Right lobe of liver (tissue), 4 donors: ENCODE measurements around the gene PHF14.

ENCODE experiments used
- CTCF ChIP-seq, 4 donors: fragments of 200-600 bp in 3 of 4; fragments of 450-650 bp in 1 of 4; IDR thresholded peaks; one replicate each; pipeline versions ENCODE4 v1.5.1 to v1.8.0; 2016 to 2022; ENCODE audit warnings: antibody characterized with exemption in 4 of 4, mild to moderate bottlenecking in 2 of 4
- POLR2A ChIP-seq: fragments of 450-650 bp; IDR thresholded peaks from one replicate; pipeline ENCODE4 v1.6.1; 2017; ENCODE audit warnings: antibody characterized with exemption, mild to moderate bottlenecking
- donor health status: DM: no; HTN: no; CAD: no.
- donor health status: DM: no; HTN: no; CAD: no.
- donor health status: DM: no; HTN: yes; CAD: no.

GRCh38 chr7:11009631-11010030 lies 36.0 kb downstream of the PHF14 start:
- no peak for TF ChIP-seq CTCF (IDR thresholded peaks at IDR 0.05)
- TF ChIP-seq POLR2A = no peak
